HL-60 (cell line): ENCODE measurements around the gene GABBR1.

Source experiments
- TF ChIP-seq, protein P1 (sequence below): IDR thresholded peaks from one replicate; pipeline ENCODE4 v1.5.1; 2011; ENCODE audit warnings: low read length, control low read depth, inconsistent platforms; ENCODE audit not compliant: insufficient read depth
- TF ChIP-seq, protein P2 (sequence below): IDR thresholded peaks from 2 replicates; pipeline ENCODE4 v1.6.1; 2012; ENCODE audit warnings: low read depth; ENCODE audit not compliant: insufficient replicate concordance

DNA sequence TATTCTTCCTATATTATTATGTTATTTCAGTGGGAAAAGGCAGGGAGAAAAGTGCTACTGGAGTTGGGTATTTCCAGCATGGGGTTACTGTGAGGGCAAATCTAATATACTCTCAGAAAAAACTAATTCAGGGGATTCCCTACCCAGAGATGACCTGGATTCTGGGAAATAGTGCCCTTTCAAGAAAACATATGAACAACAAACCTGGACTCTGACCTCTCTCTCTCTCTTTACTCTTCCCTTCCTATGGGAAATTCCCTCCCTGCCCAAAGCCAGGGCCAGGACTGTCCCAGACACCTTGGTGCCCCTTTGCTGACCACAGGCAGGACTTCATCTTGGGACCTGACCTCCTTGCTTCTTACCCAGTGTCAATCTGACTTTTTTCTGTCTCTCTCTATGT lies 71.9 kb downstream of the GABBR1 start:
- TF ChIP-seq, protein P1, sequence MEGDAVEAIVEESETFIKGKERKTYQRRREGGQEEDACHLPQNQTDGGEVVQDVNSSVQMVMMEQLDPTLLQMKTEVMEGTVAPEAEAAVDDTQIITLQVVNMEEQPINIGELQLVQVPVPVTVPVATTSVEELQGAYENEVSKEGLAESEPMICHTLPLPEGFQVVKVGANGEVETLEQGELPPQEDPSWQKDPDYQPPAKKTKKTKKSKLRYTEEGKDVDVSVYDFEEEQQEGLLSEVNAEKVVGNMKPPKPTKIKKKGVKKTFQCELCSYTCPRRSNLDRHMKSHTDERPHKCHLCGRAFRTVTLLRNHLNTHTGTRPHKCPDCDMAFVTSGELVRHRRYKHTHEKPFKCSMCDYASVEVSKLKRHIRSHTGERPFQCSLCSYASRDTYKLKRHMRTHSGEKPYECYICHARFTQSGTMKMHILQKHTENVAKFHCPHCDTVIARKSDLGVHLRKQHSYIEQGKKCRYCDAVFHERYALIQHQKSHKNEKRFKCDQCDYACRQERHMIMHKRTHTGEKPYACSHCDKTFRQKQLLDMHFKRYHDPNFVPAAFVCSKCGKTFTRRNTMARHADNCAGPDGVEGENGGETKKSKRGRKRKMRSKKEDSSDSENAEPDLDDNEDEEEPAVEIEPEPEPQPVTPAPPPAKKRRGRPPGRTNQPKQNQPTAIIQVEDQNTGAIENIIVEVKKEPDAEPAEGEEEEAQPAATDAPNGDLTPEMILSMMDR = no peak
- TF ChIP-seq, protein P2, sequence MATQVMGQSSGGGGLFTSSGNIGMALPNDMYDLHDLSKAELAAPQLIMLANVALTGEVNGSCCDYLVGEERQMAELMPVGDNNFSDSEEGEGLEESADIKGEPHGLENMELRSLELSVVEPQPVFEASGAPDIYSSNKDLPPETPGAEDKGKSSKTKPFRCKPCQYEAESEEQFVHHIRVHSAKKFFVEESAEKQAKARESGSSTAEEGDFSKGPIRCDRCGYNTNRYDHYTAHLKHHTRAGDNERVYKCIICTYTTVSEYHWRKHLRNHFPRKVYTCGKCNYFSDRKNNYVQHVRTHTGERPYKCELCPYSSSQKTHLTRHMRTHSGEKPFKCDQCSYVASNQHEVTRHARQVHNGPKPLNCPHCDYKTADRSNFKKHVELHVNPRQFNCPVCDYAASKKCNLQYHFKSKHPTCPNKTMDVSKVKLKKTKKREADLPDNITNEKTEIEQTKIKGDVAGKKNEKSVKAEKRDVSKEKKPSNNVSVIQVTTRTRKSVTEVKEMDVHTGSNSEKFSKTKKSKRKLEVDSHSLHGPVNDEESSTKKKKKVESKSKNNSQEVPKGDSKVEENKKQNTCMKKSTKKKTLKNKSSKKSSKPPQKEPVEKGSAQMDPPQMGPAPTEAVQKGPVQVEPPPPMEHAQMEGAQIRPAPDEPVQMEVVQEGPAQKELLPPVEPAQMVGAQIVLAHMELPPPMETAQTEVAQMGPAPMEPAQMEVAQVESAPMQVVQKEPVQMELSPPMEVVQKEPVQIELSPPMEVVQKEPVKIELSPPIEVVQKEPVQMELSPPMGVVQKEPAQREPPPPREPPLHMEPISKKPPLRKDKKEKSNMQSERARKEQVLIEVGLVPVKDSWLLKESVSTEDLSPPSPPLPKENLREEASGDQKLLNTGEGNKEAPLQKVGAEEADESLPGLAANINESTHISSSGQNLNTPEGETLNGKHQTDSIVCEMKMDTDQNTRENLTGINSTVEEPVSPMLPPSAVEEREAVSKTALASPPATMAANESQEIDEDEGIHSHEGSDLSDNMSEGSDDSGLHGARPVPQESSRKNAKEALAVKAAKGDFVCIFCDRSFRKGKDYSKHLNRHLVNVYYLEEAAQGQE = no peak
